ENCODE measurements around the gene TNRC6B.
"Not testable (repeated sequence)": the region's sequence is repeated elsewhere in the genome, so short reads cannot be mapped to it uniquely, and the experiment has no call there.

Gene TNRC6B, protein sequence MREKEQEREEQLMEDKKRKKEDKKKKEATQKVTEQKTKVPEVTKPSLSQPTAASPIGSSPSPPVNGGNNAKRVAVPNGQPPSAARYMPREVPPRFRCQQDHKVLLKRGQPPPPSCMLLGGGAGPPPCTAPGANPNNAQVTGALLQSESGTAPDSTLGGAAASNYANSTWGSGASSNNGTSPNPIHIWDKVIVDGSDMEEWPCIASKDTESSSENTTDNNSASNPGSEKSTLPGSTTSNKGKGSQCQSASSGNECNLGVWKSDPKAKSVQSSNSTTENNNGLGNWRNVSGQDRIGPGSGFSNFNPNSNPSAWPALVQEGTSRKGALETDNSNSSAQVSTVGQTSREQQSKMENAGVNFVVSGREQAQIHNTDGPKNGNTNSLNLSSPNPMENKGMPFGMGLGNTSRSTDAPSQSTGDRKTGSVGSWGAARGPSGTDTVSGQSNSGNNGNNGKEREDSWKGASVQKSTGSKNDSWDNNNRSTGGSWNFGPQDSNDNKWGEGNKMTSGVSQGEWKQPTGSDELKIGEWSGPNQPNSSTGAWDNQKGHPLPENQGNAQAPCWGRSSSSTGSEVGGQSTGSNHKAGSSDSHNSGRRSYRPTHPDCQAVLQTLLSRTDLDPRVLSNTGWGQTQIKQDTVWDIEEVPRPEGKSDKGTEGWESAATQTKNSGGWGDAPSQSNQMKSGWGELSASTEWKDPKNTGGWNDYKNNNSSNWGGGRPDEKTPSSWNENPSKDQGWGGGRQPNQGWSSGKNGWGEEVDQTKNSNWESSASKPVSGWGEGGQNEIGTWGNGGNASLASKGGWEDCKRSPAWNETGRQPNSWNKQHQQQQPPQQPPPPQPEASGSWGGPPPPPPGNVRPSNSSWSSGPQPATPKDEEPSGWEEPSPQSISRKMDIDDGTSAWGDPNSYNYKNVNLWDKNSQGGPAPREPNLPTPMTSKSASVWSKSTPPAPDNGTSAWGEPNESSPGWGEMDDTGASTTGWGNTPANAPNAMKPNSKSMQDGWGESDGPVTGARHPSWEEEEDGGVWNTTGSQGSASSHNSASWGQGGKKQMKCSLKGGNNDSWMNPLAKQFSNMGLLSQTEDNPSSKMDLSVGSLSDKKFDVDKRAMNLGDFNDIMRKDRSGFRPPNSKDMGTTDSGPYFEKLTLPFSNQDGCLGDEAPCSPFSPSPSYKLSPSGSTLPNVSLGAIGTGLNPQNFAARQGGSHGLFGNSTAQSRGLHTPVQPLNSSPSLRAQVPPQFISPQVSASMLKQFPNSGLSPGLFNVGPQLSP (N-terminal part only)

DNA sequence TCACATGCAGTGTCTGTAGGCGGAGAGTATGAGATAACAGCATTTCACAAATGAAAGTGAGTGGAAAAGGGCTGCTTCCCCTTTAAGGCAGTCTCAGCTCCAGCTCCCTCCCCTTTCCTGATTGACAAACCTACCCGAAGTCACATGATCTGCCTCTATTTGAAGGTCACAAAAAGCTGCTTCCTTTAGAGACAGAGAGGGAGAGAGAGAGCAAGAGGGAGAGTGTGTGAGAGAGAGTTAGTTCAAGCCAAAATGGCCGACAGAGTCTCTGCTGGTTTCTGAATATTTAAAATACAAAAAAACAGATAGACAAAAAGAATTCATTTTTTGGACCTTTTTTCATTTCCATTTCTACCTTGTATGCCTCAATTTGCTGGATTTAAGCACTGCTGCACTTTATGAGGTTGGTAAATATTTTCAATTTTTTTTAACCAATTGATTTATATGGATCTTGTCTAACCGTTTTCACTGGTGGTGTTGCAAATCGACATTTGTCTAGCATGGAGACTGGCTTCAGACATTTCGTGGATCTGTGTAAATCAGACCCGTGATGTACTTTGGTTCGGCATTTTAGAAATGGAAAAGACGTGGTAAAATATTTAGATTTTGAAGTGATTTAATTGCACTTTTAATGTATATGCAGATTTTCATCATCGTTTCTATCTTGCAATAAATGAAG is at the start of gene TNRC6B:
TNRC6B (plus strand) TSS at position 188 of the 679 bp plus-strand sequence; CDS start at position 399, 211 bp downstream.
- peak; percentile 72 for DNase-seq

DNA sequence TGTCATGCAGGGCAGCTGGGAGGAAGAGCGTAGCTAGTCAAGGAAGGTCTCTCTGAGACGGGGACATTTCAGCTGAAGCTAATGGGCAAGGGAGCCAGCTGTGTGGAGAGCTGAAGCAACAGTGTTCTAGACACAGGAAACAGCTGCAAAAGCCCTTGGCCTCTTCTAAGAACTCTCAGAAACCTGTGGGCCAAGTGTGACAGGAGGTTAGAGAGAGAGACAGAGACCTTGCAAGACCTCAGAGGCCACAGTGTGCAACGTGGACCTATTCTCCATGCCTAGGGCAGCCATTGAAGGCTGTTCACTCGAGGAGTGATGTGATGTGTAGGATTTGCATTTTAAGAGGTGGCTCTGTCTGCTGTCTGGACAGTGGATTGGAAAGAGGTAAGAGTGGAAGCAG is 48.7 kb upstream of the TNRC6B start:
- no peak for DNase-seq

DNA sequence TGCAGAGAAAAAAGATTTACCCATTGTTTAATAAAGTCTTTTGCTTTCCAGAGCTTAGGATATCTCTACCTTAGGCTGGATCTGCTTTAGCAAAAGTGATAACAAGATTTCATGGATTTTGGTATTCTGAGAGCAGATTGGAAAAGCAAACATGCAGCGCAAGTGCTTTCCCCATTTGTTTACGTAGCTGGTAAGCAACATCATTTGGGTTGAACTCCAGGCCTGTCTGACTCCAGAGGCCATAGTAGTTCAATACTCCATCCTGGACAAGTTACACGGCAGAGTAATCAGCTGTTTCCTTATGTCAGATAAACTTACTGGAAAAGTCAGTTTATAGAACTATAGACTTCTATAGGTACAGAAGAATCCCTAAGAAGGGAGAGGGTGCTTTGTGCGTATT is 40.6 kb upstream of the TNRC6B start:
- no peak for DNase-seq

DNA sequence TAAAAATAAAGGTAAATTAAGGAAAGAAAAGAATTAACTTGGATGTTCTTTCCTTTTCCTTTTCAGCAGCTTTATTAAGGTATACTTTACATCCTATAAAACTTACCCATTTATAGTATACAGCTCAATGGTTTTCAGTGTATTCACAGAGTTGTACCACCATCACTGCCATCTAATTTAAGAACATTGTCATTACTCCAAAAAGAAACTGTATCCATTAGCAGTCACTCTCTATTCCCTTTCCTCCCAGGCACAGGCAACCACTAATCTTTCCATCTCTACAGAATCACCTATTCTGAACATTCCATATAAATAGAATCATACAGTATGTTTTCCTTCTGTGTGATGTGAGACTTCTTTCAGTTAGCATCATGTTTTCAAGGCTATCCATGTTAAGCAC is 38.9 kb upstream of the TNRC6B start:
- DNase-seq: no peak

DNA sequence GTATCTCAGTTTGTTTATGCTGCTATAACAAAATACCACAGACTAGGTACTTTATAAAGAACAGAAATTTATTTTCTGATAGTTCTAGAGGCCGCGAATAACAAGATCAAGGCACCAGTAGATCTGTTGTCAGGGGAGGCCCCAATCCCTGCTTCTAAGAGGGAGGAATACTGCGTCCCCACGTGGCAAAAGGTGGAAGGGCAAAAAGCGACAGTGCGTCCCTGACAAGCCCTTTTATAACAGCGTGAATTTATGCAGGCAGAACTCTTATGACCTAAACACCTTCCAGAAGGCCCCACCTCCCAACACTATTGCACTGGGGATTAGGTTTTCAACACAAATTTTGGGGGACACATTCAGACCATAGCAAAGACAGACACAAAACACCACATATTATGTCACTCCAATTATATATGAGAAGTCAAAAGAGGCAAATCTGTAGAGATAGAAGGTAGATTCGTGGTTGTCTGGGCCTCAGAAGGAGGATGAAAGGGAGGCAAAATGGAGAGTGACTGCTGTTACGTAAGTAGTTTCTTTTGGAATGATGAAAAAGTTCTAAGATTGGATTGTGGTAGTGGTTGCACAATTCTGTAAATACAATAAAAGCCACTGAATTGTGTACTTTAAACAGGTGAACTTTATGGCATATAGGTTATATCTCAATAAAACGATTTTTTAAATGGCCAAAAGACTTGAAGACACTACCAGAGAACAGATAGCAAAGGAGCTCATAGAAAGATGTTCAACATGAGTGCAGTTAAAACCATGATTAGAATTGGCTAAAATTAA is 30.1 kb upstream of the TNRC6B start:
- DNase-seq: no peak

DNA sequence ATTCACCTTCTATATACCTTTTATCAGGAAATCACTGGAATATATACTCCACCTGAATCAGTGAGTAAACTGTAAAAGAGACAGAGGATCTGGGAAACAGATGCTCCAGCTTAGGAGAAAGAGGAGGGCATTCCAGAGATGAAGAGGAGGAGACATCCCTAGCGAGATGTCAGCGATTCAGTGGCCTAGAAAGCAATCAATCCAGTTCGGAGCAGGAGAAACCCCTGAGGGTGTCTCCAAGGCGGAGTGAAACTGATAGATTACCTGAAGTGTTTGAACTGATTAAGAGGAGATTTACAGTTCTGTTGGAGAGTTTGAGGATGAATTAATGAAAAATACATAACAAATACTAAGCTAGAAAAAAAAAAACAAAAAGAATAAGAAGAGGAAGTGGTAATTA is 24.5 kb upstream of the TNRC6B start:
- DNase-seq: no peak

DNA sequence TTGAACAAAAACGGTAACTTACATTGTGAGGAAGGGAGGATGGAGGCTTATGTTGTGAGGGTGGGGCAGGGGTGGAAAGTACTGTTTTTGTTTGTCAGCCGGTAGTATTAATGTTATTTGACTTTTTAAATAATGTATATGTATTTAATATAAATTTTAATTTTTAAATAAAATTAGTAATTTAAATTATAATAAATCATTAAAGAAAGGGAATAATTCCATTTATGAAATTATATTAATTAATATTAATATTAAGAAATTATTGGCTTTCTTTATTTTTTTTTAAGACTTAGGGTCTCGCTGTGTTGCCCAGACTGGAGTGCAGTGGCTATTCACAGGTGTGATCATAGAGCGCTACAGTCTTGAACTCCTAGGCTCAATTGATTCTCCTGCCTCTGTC is 24.0 kb upstream of the TNRC6B start:
- no peak for DNase-seq

DNA sequence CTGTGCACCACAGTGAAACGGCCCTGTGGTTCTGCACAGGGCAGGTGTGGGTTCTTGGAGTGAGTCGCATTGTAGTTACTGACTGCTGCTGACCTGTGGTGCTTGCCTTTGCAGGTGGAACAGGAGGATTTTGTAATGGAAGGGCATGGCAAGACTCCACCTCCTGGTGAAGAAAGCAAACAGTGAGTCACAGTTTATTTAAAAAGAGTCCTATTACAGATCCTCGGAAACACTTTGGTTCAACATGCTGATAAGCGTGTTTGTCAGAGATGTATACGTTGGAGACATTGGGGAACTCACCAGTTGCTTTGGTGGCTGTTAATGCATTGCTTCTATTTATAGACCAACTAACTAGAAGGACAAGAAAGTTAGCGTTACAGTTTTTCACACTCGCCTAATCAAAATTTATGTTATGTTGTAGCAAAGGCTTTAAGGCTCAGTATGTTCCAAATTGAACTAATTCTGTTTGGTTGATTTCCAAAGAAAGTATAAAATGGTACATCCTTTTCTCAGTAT is 21.7 kb upstream of the TNRC6B start:
- DNase-seq: peak; percentile 16

DNA sequence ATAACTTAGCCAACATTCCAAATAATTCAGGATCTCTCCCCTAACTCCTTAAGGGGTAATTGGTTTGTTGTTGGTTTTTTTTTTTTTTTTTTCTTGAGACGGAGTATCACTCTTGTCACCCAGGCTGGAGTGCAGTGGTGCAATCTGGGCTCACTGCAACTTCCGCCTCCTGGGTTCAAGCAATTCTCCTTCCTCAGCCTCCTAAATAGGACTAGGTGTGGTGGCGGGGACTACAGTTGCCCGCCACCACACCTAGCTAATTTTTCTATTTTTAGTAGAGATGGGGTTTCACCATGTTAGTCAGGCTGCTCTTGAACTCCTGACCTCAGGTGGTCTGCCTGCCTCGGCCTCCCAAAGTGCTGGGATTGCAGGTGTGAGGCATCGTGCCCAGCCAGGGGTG is 21.0 kb upstream of the TNRC6B start:
- not testable (repeated sequence) for DNase-seq

DNA sequence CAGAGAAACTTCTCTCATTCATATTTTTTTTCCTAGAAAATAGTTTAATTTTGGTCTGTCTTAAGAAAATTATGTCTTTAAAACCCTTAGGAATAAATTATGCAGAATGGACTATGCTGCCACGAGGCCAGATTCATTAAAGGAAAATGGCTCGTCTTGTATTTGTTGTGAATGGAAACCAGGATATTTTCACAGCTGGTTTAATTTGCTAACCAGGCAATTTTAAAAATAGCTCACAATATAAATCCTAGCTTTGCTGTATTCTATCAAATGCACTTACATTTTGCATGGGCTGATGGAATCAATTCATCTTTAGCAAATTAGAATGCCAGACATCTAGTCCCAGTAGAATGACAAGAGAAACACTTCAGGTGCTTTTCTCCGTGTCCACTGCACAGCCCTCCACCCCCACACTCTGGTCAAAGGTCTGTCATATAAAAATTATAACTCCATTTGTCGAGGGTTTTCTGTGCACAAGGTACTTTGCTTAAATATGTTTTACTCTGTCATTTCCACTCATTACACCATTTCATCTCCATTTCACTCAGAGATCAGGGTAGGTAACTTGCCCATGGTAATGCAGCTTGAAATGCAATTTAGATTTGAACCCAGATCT is 20.3 kb upstream of the TNRC6B start:
- no peak for DNase-seq

DNA sequence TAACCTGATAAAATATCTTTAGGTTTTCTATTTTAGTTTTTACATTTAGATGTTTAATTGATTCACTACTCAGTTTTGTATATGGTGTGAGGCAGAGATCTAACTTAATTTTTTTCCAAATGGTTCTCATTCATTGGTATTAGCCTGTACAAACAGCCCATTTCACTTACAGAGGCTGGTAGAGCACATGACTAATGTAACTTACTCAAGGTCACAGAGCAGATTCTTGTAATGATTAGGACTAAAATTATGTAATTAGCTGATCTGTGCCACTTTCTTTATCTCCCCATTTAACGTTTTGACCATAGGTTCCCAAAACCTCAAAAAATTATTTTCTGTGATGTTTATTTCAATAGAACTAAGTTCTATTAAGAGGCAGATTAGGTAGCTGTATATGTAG is 16.5 kb upstream of the TNRC6B start:
- no peak for DNase-seq

DNA sequence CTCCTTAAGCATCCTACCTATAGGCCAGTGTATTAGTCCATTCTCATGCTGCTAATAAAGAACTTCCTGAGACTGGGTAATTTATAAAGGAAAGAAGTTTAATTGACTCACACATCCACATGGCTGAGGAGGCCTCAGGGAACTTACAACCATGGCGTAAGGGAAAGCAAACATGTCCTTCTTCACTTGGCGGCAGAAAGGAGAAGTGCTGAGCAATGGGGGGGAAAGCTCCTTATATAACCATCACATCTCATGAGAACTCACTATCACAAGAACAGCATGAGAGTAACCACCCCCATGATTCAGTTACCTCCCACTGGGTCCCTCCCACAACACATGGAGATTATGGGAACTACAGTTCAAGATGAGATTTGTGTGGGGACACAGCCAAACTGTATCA is 12.2 kb upstream of the TNRC6B start:
- DNase-seq: not testable (repeated sequence)

DNA sequence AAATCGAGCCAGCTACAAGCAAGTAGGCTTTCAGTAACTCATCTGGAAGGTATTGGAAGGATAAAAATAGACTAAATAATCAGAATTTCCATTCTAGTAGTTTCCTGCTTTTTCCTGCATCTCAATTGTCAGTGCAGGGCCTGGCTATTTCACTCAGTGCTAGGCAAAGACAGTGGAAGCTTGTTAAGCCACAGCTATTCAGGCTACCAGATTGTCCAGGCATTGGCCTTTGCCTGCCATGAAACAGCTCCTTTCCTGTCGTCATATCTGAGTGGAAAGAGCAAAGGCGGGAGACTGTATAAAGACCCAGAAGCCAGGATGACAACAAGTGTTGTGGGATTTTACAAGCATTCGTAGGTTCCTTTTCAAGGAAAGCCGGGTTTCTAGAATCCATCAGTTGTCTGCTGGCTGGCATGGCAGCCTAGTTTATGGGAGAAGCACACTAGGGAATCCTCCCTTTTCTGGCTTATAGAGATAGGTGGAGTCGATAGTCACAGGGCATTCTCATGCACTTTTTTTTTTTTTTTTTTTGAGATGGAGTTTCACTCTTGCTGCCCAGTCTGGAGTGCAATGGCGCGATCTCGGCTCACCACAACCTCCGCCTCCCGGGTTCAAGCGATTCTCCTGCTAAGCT is 2.0 kb upstream of the TNRC6B start:
- no peak for DNase-seq

DNA sequence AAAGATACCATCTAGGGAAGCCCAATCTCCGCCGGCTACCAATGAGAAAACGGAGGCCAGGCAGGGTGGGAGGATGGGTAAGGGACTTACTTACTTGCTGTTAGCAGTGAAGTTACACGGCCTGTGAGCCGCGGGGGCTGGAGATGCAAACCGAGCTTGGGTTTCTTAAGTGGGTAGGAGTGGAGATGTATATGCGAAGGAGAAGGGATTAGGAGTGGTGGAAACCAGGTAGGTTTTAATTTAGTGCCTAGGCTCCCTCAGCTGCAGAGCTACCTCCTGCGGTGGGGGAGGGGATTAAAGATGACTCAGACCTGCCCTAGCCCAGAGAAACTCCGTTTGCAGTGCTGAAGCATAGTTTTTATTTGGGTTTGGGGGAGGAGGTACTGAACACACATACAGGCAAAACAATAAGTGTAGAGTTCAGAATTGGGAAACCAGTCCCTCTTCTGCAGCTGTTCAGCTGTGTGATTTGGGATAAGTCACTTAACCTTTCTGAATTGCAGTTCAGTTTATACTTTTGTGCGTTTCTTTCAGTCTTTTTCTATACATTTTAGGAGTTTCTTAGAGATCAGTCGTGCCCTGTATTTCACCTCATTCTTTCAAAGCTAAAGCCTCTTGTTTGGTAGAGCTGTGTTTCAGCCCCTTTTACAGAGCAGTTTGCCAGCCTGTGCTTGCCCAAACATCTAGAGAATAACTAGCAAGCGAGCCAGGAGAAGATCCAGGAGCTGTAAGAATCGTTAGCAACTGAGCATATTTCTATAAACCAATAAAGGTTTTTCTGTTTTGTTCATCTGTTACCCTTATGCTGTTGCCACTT is 596 bp upstream of the TNRC6B start:
- DNase-seq: peak; percentile 87

DNA sequence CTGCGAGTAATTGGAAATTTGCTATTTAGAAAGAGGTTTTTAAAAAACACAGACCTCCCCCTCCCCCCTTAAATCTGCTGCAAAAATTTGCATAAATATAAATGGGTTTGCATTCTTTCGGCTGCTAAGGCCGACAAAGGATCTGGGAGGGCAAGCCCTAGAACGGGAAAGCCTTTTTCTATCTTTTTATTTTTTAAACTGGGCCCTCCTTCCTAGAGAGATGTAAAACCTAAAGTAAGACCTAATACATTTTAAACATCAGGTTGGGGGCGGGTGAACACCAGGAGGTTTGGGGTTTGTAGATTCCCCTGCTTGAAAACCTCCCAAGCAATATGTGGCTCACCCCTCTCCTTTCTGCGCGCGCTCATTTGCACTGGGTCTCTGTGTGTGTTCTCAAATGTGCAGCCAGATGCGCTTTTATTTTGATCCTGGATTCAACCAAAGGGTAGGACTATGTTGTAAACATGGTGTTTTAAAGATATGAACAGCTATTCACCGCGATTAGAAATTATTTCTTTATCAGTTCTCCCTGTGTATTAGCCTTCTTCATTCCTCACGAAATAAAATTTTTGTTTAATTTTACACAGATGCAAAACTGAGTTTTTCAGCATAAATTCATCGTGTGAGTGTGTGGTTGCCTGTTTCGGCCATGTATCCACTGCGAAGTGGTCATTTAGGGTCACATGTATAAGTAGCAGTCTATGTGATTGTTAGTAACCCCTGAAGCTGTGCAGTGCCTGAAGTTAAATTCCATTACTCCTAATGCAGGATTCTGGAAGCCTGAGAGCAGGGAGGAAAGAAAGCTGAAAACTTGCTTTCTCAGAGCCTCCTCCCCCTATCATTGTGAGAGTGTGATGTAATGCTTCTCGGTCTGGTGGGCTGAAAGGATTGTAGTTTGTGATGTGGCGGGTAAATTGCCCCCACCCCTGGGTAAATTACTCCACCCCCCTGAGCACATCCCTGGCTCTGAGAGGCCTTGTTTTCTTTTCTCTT is 988 bp downstream of the TNRC6B start:
- peak; percentile 59 for DNase-seq

DNA sequence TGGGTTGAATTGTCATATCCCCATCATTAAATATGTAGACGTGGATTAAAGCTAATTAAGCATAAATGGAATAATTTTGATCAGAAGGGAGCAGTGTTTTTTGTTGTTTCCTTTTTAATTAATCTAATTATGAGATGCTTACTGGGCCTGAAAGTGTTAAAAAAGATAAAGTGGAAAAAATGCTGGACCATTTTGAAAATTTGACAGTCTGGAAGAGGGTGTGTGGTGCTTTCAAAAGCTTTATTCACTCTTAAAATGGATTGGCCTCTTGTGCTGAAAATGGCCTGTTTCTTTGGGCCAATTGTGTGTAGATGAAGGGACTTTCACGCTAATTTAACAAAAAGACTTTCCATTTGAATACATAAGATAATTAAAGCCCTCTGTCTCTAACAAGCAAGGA is 1.8 kb downstream of the TNRC6B start:
- no peak for DNase-seq

DNA sequence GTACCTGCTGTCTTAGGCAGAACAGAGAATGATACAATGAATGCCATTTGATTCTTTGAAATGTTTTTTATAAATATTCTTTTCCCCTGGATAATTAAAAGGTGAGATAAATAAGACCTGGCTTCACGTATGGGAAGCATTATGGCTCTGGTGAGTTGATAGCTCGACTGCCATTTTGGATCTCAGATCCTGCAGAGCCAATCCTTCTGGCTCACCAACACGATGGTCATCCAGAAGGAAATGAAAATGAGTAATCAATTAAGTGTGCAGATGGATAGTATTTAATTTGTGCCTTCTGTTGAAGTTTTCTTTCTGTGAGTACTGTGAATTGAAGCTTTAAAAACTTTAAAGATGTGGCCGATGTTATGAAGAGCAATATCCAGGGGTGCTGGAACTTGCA is 2.7 kb downstream of the TNRC6B start:
- DNase-seq: no peak

DNA sequence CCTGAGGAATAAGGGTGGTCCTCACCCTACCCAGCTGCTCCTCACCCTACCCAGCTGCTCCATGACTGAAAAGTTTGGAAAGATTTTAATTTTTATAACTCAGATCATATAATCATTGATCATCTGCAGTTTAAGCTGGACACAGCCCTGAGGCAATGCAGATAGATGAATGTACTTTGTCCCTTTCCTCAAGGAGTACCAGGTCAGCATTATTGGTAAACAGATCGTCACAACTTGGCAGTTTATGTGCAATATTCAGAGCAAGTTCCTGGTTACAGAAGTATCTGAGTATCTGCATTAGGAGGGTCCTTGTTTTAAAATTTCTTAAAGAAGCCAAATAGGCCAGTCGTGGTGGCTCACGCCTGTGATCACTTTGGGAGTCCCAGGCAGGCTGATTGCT is 3.6 kb downstream of the TNRC6B start:
- DNase-seq: no peak
